ENCODE measurements around the gene RGS11.

The RGS11 gene

DNA sequence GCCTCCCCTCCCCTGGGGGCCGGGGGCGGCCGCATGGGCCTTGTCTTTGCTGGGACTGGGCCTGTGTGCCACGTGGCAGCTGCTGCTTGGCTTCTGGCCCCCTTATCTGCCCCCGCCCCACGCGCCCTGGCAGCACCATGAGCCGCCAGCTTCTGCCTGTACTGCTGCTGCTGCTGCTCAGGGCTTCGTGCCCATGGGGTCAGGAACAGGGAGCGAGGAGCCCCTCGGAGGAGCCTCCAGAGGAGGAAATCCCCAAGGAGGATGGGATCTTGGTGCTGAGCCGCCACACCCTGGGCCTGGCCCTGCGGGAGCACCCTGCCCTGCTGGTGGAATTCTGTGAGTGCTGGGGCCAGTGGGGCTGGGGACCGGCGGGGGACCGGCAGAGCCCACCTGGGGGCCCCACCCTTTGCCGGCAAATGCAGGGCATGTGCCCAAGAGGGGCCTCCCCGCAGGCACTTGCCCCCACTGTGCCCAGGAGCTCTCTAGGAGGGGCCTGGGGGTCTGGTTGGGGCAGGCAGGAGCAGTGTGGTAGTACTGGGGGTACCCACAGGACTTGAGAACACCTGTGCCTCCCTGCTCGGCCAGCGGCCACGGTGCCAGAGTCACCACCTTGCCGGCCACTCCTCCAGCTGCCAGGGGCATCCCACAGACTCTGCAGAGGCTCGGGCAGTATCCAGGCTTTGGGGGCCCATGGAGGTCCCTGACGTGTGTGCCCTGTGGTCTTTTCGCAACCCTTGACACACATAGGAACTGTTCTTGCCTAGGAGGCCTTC is 7.5 kb upstream of the RGS11 start, which contains the start of gene PDIA2:
PDIA2 (plus strand) TSS at position 132 of the 773 bp plus-strand sequence; CDS start at position 138, 6 bp downstream.
- Histone ChIP-seq H3K4me1 (ENCODE audit: control insufficient read depth, insufficient read depth, low read length) (peaks cover 18% of the 10 kb centered on the region), H3K9me3 (ENCODE audit: control insufficient read depth, low read length) (no peaks in the 10 kb centered on the region), H3K4me3 (ENCODE audit: low read length) (no peak within 1 kb of the TSS), H3K36me3 (ENCODE audit: control insufficient read depth, insufficient read depth, low read length) (no peaks in the 10 kb centered on the region), H3K27me3 (ENCODE audit: control insufficient read depth, insufficient read depth, low read length) (peaks cover 18% of the 10 kb centered on the region), H3K9ac (ENCODE audit: low read length) (no peak within 1 kb of the TSS)

DNA sequence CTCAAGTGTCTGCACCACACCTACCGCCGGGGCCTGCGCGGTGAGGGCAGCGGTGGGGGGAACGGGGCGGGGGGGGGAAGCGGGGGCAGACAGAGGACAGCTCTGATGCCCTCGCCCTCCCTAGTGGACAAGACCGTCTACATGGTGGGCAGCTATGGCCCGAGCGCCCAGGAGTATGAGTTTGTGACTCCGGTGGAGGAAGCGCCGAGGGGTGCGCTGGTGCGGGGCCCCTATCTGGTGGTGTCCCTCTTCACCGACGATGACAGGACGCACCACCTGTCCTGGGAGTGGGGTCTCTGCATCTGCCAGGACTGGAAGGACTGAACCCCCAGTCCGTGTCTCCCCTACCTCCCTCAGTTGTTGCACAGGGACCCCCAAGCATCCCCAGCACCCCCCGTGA is 6.7 kb upstream of the RGS11 start:
- H3K9me3 ChIP-seq (ENCODE audit: control insufficient read depth, low read length): no peaks in the 10 kb centered on the region
- peaks cover 18% of the 10 kb centered on the region for H3K27me3 ChIP-seq (ENCODE audit: control insufficient read depth, insufficient read depth, low read length)
- peaks cover 18% of the 10 kb centered on the region for H3K4me1 ChIP-seq (ENCODE audit: control insufficient read depth, insufficient read depth, low read length)
- H3K4me3 ChIP-seq (ENCODE audit: low read length): no peak overlapping the region
- H3K9ac ChIP-seq (ENCODE audit: low read length): no peak overlapping the region
- no peaks in the 10 kb centered on the region for H3K36me3 ChIP-seq (ENCODE audit: control insufficient read depth, insufficient read depth, low read length)

DNA sequence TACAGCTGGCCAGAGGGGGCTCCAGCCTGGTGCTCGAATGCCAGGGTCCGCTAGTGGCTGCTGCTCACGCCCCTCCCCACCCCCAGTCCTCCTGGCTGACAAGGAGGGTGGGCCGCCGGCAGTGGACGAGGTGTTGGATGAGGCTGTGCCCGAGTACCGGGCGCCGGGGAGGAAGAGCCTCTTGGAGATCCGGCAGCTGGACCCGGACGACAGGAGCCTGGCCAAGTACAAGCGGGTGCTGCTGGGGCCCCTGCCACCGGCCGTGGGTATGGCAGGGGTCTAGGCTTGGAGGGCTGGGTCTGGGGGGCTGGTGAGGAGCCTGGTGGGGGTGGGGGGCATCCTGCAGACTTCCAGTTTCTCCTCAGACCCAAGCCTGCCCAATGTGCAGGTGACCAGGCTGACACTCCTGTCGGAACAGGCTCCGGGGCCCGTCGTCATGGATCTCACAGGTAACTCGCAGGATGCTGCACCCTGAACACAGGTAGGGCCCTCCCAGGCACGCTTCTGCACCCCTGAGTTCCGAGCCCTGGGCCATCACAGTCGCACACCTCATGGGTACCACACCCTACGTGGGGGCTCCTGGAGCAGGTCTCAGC is 6.0 kb upstream of the RGS11 start:
- Histone ChIP-seq H3K4me3 (ENCODE audit: low read length) (no peak overlapping the region), H3K27me3 (ENCODE audit: control insufficient read depth, insufficient read depth, low read length) (peaks cover 18% of the 10 kb centered on the region), H3K9ac (ENCODE audit: low read length) (no peak overlapping the region), H3K4me1 (ENCODE audit: control insufficient read depth, insufficient read depth, low read length) (peaks cover 13% of the 10 kb centered on the region), H3K36me3 (ENCODE audit: control insufficient read depth, insufficient read depth, low read length) (no peaks in the 10 kb centered on the region), H3K9me3 (ENCODE audit: control insufficient read depth, low read length) (no peaks in the 10 kb centered on the region)

DNA sequence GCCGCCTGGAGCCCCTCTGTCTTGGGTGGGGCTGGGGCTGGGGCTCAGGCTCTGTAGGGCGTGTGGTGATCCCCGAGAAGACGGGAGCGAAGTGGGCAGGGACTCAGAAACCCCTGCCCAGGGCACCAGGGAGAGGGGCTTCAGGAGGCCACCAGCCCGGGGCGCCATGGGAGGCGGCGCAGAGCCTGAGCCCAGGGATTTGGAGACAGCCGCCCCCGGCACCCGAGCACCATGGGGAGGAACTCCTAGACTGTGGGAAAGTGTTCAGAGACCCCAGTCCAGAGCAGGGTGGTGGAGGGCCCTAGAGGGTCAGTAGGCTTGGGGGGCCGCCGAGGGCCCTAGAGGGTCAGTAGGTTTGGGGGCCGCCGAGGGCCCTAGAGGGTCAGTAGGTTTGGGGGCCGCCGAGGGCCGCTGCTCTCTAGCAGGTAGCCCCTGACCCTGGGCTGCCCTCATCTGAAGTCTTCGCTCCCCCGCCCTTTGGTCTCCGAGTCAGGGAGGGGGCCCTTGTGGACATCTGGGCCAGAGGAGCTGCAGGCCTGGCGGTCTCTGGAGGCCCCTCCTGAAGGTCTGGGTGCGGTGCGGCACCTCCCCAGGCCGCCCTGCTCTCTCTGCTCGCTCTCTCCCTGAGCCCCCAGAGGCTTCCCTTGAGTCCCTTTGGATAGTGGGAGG is 5.4 kb upstream of the RGS11 start:
- H3K9me3 ChIP-seq (ENCODE audit: control insufficient read depth, low read length): no peaks in the 10 kb centered on the region
- H3K36me3 ChIP-seq (ENCODE audit: control insufficient read depth, insufficient read depth, low read length): no peaks in the 10 kb centered on the region
- H3K27me3 ChIP-seq (ENCODE audit: control insufficient read depth, insufficient read depth, low read length): peaks cover 20% of the 10 kb centered on the region
- H3K9ac ChIP-seq (ENCODE audit: low read length): no peak overlapping the region
- H3K4me3 ChIP-seq (ENCODE audit: low read length): no peak overlapping the region
- H3K4me1 ChIP-seq (ENCODE audit: control insufficient read depth, insufficient read depth, low read length): peaks cover 13% of the 10 kb centered on the region

DNA sequence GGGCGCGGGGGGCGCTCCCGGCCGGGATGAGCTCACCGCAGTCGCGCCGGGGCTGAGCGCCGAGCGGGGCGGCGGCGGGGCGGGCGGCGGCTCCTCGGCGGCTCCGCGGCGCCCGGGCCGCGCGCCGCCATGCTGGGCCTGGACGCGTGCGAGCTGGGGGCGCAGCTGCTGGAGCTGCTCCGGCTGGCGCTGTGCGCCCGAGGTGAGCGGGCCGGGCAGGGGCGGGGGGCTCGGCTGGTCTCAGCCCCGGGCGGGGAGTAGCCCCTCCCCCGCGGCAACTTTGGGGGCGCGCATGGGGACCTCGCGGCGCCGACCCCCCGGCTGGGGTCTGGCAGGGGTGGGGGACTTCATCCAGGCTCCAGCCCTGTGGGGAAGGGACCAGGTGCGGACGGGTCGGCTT is 4.8 kb upstream of the RGS11 start, which contains the start of gene ARHGDIG:
ARHGDIG (plus strand) TSS at position 40 of the 400 bp plus-strand sequence; CDS start at position 130, 90 bp downstream.
- no peak within 1 kb of the TSS for H3K4me3 ChIP-seq (ENCODE audit: low read length)
- H3K9me3 ChIP-seq (ENCODE audit: control insufficient read depth, low read length): no peaks in the 10 kb centered on the region
- H3K4me1 ChIP-seq (ENCODE audit: control insufficient read depth, insufficient read depth, low read length): peaks cover 13% of the 10 kb centered on the region
- peaks cover 23% of the 10 kb centered on the region for H3K27me3 ChIP-seq (ENCODE audit: control insufficient read depth, insufficient read depth, low read length)
- H3K36me3 ChIP-seq (ENCODE audit: control insufficient read depth, insufficient read depth, low read length): no peaks in the 10 kb centered on the region
- H3K9ac ChIP-seq (ENCODE audit: low read length): no peak within 1 kb of the TSS

DNA sequence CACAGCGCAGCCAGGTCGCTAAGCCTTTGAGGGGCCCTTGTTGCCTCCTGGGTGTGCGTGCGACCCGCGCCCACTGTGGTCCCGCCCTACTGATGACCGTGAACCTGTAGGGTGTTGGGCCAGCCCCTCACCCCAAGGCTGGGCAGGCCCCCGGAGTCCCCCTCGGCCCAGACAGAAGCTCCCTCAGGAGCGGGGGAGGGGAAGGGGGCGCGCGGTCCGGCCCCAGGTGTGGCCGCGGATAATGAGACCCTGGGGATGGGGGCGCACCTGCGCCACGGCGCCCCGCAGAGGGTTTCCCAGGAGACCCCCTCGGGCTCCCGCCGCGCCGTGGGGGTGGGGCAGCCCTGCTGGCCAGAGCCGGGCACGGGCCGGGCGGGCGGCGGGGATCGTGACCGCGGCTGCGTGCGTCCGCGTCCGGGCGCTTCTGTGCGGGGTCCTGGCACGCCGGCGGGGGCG is 4.3 kb upstream of the RGS11 start:
- H3K4me3 ChIP-seq (ENCODE audit: low read length): no peak overlapping the region
- no peaks in the 10 kb centered on the region for H3K9me3 ChIP-seq (ENCODE audit: control insufficient read depth, low read length)
- no peaks in the 10 kb centered on the region for H3K36me3 ChIP-seq (ENCODE audit: control insufficient read depth, insufficient read depth, low read length)
- H3K4me1 ChIP-seq (ENCODE audit: control insufficient read depth, insufficient read depth, low read length): peaks cover 17% of the 10 kb centered on the region
- peaks cover 27% of the 10 kb centered on the region for H3K27me3 ChIP-seq (ENCODE audit: control insufficient read depth, insufficient read depth, low read length)
- no peak overlapping the region for H3K9ac ChIP-seq (ENCODE audit: low read length)

DNA sequence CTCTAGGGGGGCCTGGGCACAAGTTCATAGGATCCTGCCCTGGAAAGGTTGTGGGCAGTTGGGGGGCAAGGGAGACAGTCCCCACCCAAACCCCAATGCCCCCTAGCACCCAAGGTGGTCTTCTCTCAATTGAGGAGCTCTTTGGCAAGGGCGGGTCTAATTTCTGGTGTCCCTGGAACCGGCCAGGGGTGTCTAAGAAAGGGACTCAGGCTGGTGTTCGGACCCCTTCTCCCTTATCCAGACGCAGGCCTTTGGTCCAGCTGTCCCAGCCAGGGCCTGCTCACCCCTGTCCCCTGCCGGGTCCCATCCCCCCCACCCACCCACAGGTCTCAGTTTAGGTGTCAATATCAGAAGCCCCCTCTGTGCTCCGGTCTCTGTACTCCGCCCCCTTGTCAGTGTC is 3.8 kb upstream of the RGS11 start:
- Histone ChIP-seq H3K4me1 (ENCODE audit: control insufficient read depth, insufficient read depth, low read length) (peaks cover 21% of the 10 kb centered on the region), H3K9ac (ENCODE audit: low read length) (no peak overlapping the region), H3K9me3 (ENCODE audit: control insufficient read depth, low read length) (no peaks in the 10 kb centered on the region), H3K4me3 (ENCODE audit: low read length) (no peak overlapping the region), H3K27me3 (ENCODE audit: control insufficient read depth, insufficient read depth, low read length) (peaks cover 32% of the 10 kb centered on the region), H3K36me3 (ENCODE audit: control insufficient read depth, insufficient read depth, low read length) (no peaks in the 10 kb centered on the region)

DNA sequence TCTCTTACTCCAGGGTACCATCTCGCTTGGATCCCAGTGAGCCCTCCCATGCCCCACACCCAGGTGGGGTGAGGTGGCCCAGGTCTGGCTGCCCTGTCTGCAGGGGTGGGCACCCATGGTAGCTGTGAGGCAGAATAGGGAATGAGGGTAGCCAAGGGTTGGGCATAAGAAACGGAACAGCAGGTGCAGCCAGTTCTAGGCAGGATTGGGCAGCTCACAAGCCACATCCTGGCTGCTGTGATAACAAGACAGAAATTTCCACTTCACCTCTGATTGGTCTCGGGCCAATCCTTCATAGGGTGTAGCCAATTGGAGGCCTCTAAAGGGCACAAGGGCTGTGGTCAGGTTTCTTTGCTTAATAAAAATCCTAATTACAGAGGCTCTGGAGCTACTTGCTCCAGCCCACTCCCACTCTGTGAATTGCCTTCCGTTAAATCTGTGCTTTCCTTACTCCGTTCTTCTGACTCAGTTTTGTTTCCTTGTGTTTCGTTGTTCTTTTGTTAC is 3.2 kb upstream of the RGS11 start:
- no peak overlapping the region for H3K9ac ChIP-seq (ENCODE audit: low read length)
- no peaks in the 10 kb centered on the region for H3K36me3 ChIP-seq (ENCODE audit: control insufficient read depth, insufficient read depth, low read length)
- H3K4me1 ChIP-seq (ENCODE audit: control insufficient read depth, insufficient read depth, low read length): peaks cover 26% of the 10 kb centered on the region
- H3K4me3 ChIP-seq (ENCODE audit: low read length): no peak overlapping the region
- H3K9me3 ChIP-seq (ENCODE audit: control insufficient read depth, low read length): no peaks in the 10 kb centered on the region
- H3K27me3 ChIP-seq (ENCODE audit: control insufficient read depth, insufficient read depth, low read length): peaks cover 38% of the 10 kb centered on the region

DNA sequence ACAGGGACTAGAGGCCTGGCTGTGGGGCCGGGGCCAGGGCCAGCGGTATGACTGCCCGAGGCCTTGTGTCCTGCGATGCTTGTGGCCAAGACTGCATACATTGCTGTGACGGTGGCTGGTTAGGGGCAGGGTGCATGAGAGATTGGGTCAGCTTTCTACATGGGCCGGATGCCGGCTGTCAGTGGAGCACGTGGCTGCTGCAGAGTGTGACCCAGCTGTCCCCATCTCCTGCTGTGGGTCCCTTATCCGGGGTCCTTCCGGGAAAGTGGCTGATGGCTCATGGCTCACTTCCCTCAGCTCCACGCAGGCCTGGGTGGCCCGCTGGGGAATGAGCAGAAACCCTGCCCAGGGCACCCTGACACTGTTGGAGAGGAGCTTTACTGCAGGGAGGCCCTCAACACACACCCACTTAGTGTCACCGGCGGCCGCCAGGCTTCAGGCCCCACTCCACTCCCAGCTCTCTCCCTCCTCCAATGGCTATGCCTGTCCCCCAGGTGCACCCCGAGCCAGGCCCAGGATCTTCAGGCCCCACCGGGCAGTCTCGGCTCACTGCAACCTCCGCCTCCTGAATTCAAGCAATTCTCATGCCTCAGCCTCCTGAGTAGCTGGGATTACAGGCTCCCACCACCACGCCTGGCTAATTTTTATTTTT is 808 bp upstream of the RGS11 start:
- Histone ChIP-seq H3K36me3 (ENCODE audit: control insufficient read depth, insufficient read depth, low read length) (no peaks in the 10 kb centered on the region), H3K4me3 (ENCODE audit: low read length) (no peak overlapping the region), H3K9ac (ENCODE audit: low read length) (no peak overlapping the region), H3K9me3 (ENCODE audit: control insufficient read depth, low read length) (no peaks in the 10 kb centered on the region), H3K27me3 (ENCODE audit: control insufficient read depth, insufficient read depth, low read length) (peaks cover 37% of the 10 kb centered on the region), H3K4me1 (ENCODE audit: control insufficient read depth, insufficient read depth, low read length) (peaks cover 18% of the 10 kb centered on the region)

DNA sequence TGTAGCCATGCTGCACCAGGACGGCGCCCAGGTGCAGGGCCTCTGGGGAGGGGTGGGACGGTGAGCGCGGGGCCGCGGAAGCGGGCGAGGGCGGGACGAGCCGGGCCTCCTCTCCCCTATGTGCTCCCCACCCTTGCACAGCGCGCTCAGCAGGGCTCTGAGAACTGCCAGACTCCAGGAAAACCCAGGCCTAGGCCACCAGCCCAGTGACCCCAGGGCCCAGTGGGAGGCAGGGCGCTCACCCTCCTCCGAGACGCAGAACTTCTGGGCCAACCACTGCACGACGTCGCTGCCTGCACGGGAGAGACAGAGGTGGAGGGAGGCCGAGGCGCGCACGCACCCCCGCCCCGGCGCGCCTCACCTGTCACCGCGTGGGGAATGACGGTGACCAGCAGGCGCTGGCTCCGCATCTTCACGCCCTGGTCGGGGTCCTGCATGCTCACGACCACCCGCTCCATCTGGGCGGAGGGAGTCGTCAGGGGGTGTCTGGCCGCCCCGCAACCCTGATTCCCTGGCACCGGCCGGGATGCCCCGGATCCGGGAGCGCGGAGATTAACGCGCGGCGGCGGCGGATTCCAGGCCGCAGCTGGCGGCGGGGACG is 603 bp downstream of the RGS11 start:
- peaks cover 13% of the 10 kb centered on the region for H3K4me1 ChIP-seq (ENCODE audit: control insufficient read depth, insufficient read depth, low read length)
- no peak overlapping the region for H3K4me3 ChIP-seq (ENCODE audit: low read length)
- H3K9me3 ChIP-seq (ENCODE audit: control insufficient read depth, low read length): no peaks in the 10 kb centered on the region
- H3K9ac ChIP-seq (ENCODE audit: low read length): no peak overlapping the region
- H3K27me3 ChIP-seq (ENCODE audit: control insufficient read depth, insufficient read depth, low read length): peaks cover 29% of the 10 kb centered on the region
- H3K36me3 ChIP-seq (ENCODE audit: control insufficient read depth, insufficient read depth, low read length): no peaks in the 10 kb centered on the region

DNA sequence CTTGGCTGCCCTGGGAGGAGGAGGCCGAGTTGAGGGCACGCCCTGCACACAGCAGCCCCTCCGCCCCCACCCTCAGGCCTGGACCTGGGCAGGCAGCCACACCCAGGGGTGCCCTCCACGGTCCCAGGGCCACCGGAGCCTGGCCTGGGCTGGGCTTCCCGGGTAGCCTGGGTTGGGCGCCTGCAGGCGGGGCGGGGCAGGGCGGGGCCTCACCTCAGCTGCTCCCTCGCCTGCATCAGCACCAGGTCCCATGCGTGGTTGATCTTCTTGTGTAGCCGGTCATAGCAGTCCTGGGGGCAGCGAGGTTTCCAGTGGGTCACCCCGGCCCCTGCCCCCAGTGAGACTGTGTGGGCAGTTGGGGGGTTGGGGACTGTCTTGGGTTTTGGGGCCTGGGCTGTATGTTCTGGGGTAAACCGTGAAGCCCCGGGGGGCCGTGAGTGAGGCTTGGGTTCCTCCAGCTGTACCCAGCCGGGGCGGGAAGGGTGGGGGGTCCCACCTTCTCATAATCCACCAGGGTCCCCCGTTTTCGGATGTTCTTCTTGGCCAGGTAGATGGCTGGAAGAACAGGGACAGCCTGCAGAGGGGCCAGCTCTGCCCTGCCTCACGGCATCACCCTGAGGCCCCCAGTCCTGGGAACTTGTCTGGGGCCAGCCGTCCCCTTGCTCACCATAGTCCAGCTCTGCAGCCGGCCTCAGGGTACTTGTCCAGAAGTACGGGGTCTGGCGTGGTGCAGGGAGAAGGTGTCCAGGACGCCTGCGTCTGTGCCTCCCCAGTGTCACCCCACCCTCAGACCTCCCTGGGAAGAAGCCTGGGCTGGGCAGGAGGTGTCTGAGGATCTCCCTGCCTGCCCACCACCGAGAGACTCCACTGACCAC is 2.0 kb downstream of the RGS11 start:
- Histone ChIP-seq H3K27me3 (ENCODE audit: control insufficient read depth, insufficient read depth, low read length) (peaks cover 26% of the 10 kb centered on the region), H3K9me3 (ENCODE audit: control insufficient read depth, low read length) (no peaks in the 10 kb centered on the region), H3K36me3 (ENCODE audit: control insufficient read depth, insufficient read depth, low read length) (no peaks in the 10 kb centered on the region), H3K4me3 (ENCODE audit: low read length) (no peak overlapping the region), H3K4me1 (ENCODE audit: control insufficient read depth, insufficient read depth, low read length) (peaks cover 13% of the 10 kb centered on the region), H3K9ac (ENCODE audit: low read length) (no peak overlapping the region)

All from mucosa of stomach (tissue), 1 donor.